T47D (cell line): ENCODE data around the gene RHBDL1.

Experiments used
- DNase-seq, 2 experiments: peaks; one replicate each; pipeline versions ENCODE4 v3.0.0 to v3.0.0-alpha.2; 2011 to 2012; ENCODE audit warnings: low read depth in 1 of 2, low spot score in 1 of 2
- JUND ChIP-seq: IDR thresholded peaks from 2 replicates; pipeline ENCODE4 v1.6.1; 2012; ENCODE audit warnings: low read depth
- in situ Hi-C: cut with HindIII; loops from 2 replicates; pipeline ENCODE4 v1.10.0; 2016; ENCODE audit warnings: low sequenced_read_pairs, low pct_unique_long_range_greater_than_20kb

Gene RHBDL1

GRCh38 chr16:651844-652243, 23.6 kb upstream of the RHBDL1 start:
- TF ChIP-seq JUND: no peak
- DNase-seq: no peak
- in situ Hi-C loops: no loop called here

GRCh38 chr16:652454-653305, 22.8 kb upstream of the RHBDL1 start:
- no peak for DNase-seq
- TF ChIP-seq JUND: no peak
- in situ Hi-C loops: no loop called here

- no peak for TF ChIP-seq JUND
- in situ Hi-C loops: no loop called here
Observed at GRCh38 chr16:654034-654433, 21.4 kb upstream of the RHBDL1 start.

GRCh38 chr16:657487-657886, 18.0 kb upstream of the RHBDL1 start:
- TF ChIP-seq JUND: no peak
- DNase-seq: no peak
- in situ Hi-C loops: no loop called here

More at GRCh38 chr16:654034-654433, 21.4 kb upstream of the RHBDL1 start:
- no peak for DNase-seq

GRCh38 chr16:658679-659571, 16.5 kb upstream of the RHBDL1 start:
- no peak for TF ChIP-seq JUND
- in situ Hi-C loops: no loop called here
- DNase-seq: no peak

GRCh38 chr16:659618-660017, 15.9 kb upstream of the RHBDL1 start:
- in situ Hi-C loops: no loop called here

GRCh38 chr16:660132-660458, 15.4 kb upstream of the RHBDL1 start:
- in situ Hi-C loops: no loop called here
- no peak for TF ChIP-seq JUND
- DNase-seq: no peak

More at GRCh38 chr16:659618-660017, 15.9 kb upstream of the RHBDL1 start:
- TF ChIP-seq JUND: no peak
- DNase-seq: no peak

GRCh38 chr16:660459-661183, 14.8 kb upstream of the RHBDL1 start:
- peak; percentile 79 to 94 for DNase-seq
- no peak for TF ChIP-seq JUND
- in situ Hi-C loops: no loop called here

- no peak for DNase-seq
- in situ Hi-C loops: no loop called here
- no peak for TF ChIP-seq JUND
Observed at GRCh38 chr16:661184-661821, 14.2 kb upstream of the RHBDL1 start.

GRCh38 chr16:662095-662494, 13.4 kb upstream of the RHBDL1 start:
- no peak for DNase-seq
- in situ Hi-C loops: no loop called here
- TF ChIP-seq JUND: no peak

- in situ Hi-C loops: no loop called here
- no peak for TF ChIP-seq JUND
Observed at GRCh38 chr16:662597-662996, 12.9 kb upstream of the RHBDL1 start.

GRCh38 chr16:666572-666971, 8.9 kb upstream of the RHBDL1 start:
- no peak for DNase-seq
- in situ Hi-C loops: no loop called here
- TF ChIP-seq JUND: no peak

More at GRCh38 chr16:662597-662996, 12.9 kb upstream of the RHBDL1 start:
- DNase-seq: no peak
